D721Med (cell line): ENCODE measurements around the gene TVP23C.
"Not testable (repeated sequence)": the region's sequence is repeated elsewhere in the genome, so short reads cannot be mapped to it uniquely, and the experiment has no call there.

ENCODE experiments used
- DNase-seq: peaks from one replicate; pipeline ENCODE4 v3.0.0; 2011; ENCODE audit warnings: low spot score; ENCODE audit not compliant: insufficient read length
- FAIRE-seq: peaks from 2 replicates; lab custom pipeline; 2011; peaks lifted over from hg19 to GRCh38; lab: Jason Lieb, UNC
- TF ChIP-seq, protein P1 (sequence below): IDR thresholded peaks from 2 replicates; pipeline ENCODE4 v1.5.1; 2012; ENCODE audit warnings: mild to moderate bottlenecking, control low read depth; ENCODE audit not compliant: insufficient read depth; ENCODE audit errors: missing control alignments

TVP23C gene

DNA sequence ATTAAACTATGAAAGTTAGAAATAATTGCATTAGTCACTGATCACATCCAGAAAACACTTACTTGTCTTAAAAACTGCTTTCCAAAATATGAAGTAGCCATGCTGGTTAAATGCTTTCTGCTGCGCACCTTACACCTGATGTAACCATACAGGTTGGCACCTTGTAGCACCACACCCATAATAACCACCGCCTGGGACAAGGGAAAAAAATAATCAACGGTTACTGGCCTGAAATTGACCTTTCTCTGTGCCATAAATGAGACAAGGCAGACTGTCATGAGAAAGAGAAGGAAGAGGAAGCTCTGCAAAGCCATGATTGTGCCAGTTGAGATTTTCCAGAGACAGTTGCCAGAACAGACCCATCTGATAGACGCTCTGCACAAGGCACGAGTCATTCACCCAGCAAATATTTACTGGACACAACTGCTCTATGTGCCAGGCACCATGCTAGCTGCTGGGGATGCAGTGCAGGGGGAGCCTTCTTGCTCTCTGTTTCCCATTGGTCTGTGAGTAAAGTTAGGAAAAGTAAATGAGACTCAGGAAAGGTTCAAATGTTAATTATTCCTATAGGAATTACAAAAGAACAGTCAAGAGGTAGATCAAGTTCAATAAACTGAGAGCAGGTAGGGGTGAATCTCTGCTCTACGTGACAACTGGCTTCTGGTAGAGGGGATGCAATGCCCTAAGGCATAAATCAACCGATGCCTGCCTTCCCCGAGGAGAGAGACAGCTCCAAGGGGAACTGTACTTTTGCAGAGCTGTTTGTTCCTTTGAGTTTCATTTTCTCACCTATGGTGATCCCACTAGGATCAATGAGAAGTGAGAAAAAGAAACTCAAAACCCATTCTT lies 22.7 kb downstream of the TVP23C start:
- FAIRE-seq, DNase-seq: not testable (repeated sequence)

DNA sequence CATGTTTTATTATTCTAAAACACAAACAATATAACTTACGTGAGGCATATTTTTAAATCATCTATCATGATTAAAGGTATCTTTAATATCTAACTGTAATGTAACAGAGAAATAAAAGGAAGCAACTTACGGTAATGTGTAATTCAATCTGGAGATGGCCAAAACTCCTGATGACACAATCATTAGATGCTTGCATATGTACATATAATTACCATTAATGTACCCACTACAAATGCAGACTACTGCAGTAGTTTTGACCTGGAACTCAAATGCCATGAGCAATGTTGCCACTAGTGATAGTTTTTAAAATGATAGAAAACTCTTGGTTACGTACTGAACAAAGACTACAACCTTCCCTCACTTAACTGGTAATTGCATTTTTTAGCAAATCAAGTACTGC lies 30.2 kb downstream of the TVP23C start:
- not testable (repeated sequence) for FAIRE-seq, DNase-seq

DNA sequence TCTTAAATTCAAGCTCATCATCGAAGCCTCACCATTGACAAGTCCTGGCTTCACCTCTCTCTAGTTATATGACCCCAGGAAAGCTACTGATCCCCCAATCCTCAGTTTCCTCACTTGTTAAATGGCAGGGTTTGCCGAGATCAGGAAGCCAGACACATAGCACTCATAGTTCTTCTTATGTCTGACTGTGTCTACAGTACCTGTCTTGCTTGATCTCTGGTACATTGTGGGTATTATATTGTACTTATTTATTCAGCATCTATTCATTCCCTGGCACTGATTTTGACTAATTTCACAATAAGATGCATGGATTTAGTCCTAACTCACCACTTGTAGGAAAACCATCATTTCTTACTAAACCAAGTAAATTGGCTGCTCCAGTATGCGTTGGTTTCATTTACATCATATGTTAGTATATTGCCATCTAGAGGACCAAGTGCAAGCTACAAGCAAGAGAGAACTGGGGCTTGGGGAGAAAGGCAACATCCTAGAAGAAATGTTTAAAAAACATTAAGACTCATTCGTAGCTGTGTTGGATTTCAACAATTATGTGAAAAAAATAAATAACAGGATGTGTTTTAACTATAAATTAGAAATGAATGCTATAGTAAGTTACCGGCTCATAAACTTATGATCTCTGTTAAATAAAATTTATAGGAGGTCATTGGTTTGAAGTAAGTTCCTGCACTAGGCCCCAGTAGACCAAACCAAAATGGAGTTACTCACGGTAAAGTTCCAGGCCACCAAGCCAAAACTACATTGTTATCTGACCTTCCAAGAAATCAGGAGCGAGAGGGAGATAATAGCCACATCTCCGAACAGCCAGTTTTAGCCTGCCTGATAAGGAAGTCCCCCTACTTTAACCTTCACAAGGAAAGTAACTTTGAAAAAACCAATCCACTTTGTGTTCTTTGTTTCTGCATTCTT lies 36.7 kb downstream of the TVP23C start:
- DNase-seq: not testable (repeated sequence)
- TF ChIP-seq, protein P1, sequence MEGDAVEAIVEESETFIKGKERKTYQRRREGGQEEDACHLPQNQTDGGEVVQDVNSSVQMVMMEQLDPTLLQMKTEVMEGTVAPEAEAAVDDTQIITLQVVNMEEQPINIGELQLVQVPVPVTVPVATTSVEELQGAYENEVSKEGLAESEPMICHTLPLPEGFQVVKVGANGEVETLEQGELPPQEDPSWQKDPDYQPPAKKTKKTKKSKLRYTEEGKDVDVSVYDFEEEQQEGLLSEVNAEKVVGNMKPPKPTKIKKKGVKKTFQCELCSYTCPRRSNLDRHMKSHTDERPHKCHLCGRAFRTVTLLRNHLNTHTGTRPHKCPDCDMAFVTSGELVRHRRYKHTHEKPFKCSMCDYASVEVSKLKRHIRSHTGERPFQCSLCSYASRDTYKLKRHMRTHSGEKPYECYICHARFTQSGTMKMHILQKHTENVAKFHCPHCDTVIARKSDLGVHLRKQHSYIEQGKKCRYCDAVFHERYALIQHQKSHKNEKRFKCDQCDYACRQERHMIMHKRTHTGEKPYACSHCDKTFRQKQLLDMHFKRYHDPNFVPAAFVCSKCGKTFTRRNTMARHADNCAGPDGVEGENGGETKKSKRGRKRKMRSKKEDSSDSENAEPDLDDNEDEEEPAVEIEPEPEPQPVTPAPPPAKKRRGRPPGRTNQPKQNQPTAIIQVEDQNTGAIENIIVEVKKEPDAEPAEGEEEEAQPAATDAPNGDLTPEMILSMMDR: peak; percentile 21
- FAIRE-seq: peak; percentile 81

DNA sequence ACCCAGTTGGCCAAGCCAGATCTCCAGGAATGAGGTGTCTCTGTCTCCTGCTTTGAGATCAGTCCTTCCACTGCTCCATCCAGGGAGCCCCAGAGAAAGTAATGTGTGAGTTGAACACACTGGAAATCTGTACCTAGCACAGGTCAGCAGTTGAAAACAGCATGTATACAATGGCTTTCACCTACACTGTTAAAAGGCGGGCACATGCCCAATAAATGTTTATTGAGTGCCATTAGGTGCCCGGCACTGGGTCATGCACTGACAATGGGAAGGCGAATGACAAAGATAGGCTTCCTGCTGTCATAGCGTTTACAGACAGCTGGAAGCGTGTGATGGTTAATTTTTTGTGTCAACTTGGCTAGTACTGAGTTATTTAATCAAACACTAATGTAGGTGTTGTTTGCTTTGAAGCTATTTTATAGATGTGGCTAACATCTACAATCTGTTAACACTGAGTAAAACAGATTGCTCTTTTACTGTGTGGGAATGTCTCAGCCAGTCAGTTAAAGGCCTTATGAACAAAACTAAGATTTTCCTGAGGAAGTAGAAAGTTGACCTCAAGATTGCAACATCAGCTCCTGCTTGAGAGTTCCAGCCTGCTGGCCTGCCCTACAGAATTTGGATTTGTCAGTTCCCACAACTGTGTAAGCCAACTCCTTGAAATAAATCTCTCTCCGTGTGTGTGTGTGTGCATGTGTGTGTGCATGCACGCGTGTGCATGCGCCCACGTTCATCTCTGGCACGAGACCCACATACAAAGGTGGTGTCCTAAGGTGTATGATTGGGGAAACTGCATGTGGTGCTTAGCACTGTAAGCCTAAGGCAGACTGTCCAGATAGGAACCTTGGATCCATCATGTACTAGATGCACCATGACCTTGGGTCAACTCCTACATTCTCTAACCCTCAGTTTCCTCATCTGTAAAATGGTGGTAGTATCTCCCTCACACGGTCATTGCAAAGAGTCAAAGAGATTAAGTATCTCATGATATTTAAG lies 38.0 kb downstream of the TVP23C start:
- DNase-seq, FAIRE-seq: not testable (repeated sequence)

DNA sequence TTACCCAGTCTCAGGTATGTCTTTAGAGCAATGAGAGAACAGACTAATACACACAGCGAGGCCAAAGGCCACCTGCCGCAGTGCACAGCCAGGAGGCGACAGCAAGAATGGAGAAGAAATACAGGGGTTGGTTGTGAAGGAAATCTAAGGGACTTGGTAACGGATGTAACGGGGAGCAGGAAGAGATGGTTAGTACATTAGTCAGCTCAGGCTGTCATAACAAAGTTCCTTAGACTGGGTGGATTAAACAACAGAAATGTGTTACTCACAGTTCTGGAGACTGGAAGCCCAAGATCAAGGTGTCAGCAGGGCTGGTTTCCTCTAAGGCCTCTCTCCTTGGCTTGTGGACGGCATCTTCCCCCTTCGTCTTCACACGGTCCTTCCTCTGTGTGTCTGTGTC lies 47.1 kb downstream of the TVP23C start:
- FAIRE-seq (no peak), DNase-seq (no peak)
- TF ChIP-seq, protein P1: no peak

DNA sequence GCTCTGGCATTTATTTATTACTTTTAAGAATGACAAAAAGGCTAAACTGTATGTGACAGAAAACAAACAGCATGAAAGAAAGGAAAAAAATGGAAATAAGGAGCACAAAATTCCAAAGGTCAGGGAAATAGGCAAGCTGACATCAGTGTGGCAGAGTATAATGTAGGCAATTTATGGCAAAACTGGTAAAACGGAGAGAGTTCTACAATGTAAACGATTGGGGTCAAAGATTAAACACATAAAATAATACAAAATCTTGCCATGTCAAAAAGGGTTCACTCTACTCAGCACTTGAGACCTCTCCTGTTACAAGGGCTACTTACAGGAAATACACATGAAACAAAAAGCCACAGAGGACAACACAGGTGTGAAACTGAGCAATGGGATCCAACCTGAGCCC lies 48.8 kb downstream of the TVP23C start:
- DNase-seq (no peak), FAIRE-seq (no peak)
- TF ChIP-seq, protein P1: no peak

DNA sequence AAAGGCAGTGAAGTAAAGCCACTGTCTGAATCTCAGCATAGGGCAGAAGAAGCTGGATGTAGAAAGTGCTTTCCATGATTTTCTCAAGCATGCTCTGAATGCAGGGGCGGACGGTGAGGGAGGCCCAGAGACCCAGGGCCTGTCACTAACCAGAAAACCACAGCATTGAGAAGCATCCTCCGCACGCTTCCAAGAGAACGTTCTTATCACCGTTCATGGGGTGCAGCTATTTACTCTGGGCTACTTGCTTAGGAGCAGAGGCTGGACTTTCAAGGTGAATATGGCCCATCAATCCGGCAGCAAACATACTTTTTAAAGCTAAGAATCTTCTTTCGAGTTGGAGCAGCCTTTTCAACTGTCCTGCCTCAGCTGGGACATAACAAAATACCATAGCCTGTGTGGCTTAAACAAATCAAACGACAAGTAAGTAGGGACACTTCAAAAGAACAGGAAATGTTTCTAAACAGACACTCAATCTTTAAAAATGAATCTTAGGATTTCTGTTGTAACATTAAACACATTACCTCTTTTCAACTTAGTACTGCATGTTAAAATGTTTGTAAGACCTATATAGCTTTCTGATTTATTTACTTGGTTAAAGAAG lies 49.3 kb downstream of the TVP23C start:
- FAIRE-seq: no peak
- no peak for DNase-seq
- TF ChIP-seq, protein P1: no peak
